GM19043 (cell line): ENCODE data around the gene FSTL3.
"Not testable (repeated sequence)": the region's sequence is repeated elsewhere in the genome, so short reads cannot be mapped to it uniquely, and the experiment has no call there.

Experiments used
- ATAC-seq: cut with Tn5 transposase; IDR thresholded peaks from one replicate; pipeline ENCODE4 v1.9.1; 2021; ENCODE audit warnings: low read depth; ENCODE audit not compliant: unreplicated experiment

Gene FSTL3

GRCh38 chr19:660793-661426 lies 15.3 kb upstream of the FSTL3 start:
- ATAC-seq, result no peak

- ATAC-seq, result no peak
These were observed 14.6 kb upstream of the FSTL3 start for GRCh38 chr19:661427-662196.

- ATAC-seq, result no peak
These were observed 13.8 kb upstream of the FSTL3 start for GRCh38 chr19:662207-662961.

- no peak for ATAC-seq
These were observed 13.1 kb upstream of the FSTL3 start, which contains the start of gene RNF126 for GRCh38 chr19:662962-663681. Gene RNF126, minus strand, starts transcription at chr19:663214. Its CDS starts 93 bp downstream, at chr19:663121.

- ATAC-seq, result no peak
These were observed 12.5 kb upstream of the FSTL3 start for GRCh38 chr19:663682-664117.

GRCh38 chr19:664913-665443 lies 11.2 kb upstream of the FSTL3 start:
- no peak for ATAC-seq

GRCh38 chr19:666985-667573 lies 9.1 kb upstream of the FSTL3 start:
- ATAC-seq, result not testable (repeated sequence)

- not testable (repeated sequence) for ATAC-seq
These were observed 7.3 kb upstream of the FSTL3 start for GRCh38 chr19:668675-669434.

- ATAC-seq, result no peak
These were observed 5.5 kb upstream of the FSTL3 start for GRCh38 chr19:670609-671075.

- ATAC-seq, result no peak
These were observed 1.7 kb upstream of the FSTL3 start for GRCh38 chr19:674282-675151.

- no peak for ATAC-seq
These were observed 219 bp upstream of the FSTL3 start for GRCh38 chr19:676007-676338.

GRCh38 chr19:677201-677600 lies 1.0 kb downstream of the FSTL3 start:
- no peak for ATAC-seq

- ATAC-seq, result no peak
These were observed 1.6 kb downstream of the FSTL3 start for GRCh38 chr19:677601-678436.

GRCh38 chr19:678791-679388 lies 2.7 kb downstream of the FSTL3 start:
- no peak for ATAC-seq

- no peak for ATAC-seq
These were observed 3.5 kb downstream of the FSTL3 start for GRCh38 chr19:679418-680286.
